ENCODE measurements around the gene SPTB. TPM values are rescaled to one million over a fixed set of nuclear protein-coding genes. Genes with fewer than 3 reads are reported as not detected.
A peak's percentile ranks its signal among the peaks of the same experiment; 100 is the strongest.

Gene SPTB
- total RNA-seq, 1 experiment from 2014 or later, result 0.13 TPM

GRCh38 chr14:64915797-64916196 lies 36.1 kb upstream of the SPTB start:
- Histone ChIP-seq H3K4me3 (ENCODE audit: low read depth in 2 of 2, low read length in 2 of 2) (no peak overlapping the region), H3K27ac (ENCODE audit: low read length) (no peak overlapping the region), H3K36me3 (ENCODE audit: control insufficient read depth, insufficient read depth, low read length) (peaks cover 5% of the 10 kb centered on the region; the same call in 1 of the 2 replicates), H3K9me3 (ENCODE audit: control insufficient read depth, insufficient read depth, low read depth, low read length) (no peaks in the 10 kb centered on the region), H3K4me1 (ENCODE audit: control insufficient read depth, insufficient read depth, low read length) (peaks cover 5% of the 10 kb centered on the region; the same call in 1 of the 2 replicates), H3K27me3 (ENCODE audit: control insufficient read depth, insufficient read depth, low read length) (no peaks in the 10 kb centered on the region)
- intact Hi-C loops (cut with micrococcal nuclease; ENCODE audit: unreplicated experiment) (no loop called here), in situ Hi-C loops (cut with HindIII; ENCODE audit: low pct_unique_long_range_greater_than_20kb, low sequenced_read_pairs) (no loop called here)
- TSS peak; percentile 75 for BruUV-seq (replicated peaks)
- ATAC-seq, result no peak
- TF ChIP-seq REST (IDR thresholded peaks at IDR 0.05; ENCODE audit: insufficient read depth in 1 of 2, low read depth in 2 of 2, low read length in 1 of 2), result no peak
- TF ChIP-seq SIN3A (IDR thresholded peaks at IDR 0.05; ENCODE audit: borderline replicate concordance, insufficient read depth, low read depth, low read length), result no peak
- TF ChIP-seq CTCF (IDR thresholded peaks at IDR 0.05), result no peak
- no peak for TF ChIP-seq TCF7L2 (IDR thresholded peaks at IDR 0.05; ENCODE audit: low read depth, low read length)
- TF ChIP-seq POLR2AphosphoS5 (IDR thresholded peaks at IDR 0.05; ENCODE audit: low read depth, low read length), result no peak
- DNase-seq (ENCODE audit: low read depth, low spot score), result no peak
- CTCF ChIA-PET, result no interaction called here
- POLR2A ChIA-PET, result no interaction called here

- H3K4me3 ChIP-seq (ENCODE audit: low read depth in 2 of 2, low read length in 2 of 2), result peak overlapping the region; percentile 90 to 92
- ChIA-PET POLR2A (interaction anchor here (0.6 to 0.7 kb wide), 5 partner anchors 17 to 174 kb away, joined by 3 to 6 read pairs (median 5); no protein-coding TSS in a partner anchor), CTCF (no interaction called here)
- BruUV-seq (replicated peaks), result no TSS peak
- ATAC-seq (no peak), DNase-seq (ENCODE audit: low read depth, low spot score) (no peak)
- in situ Hi-C loops (cut with HindIII; ENCODE audit: low pct_unique_long_range_greater_than_20kb, low sequenced_read_pairs) (no loop called here), intact Hi-C loops (cut with micrococcal nuclease; ENCODE audit: unreplicated experiment) (no loop called here)
- H3K27ac ChIP-seq (ENCODE audit: low read length), result peak overlapping the region; percentile 90
- H3K27me3 ChIP-seq (ENCODE audit: control insufficient read depth, insufficient read depth, low read length), result no peaks in the 10 kb centered on the region
- no peaks in the 10 kb centered on the region for H3K9me3 ChIP-seq (ENCODE audit: control insufficient read depth, insufficient read depth, low read depth, low read length)
- peaks cover 5% of the 10 kb centered on the region; the same call in 1 of the 2 replicates for H3K36me3 ChIP-seq (ENCODE audit: control insufficient read depth, insufficient read depth, low read length)
- TF ChIP-seq SIN3A (IDR thresholded peaks at IDR 0.05; ENCODE audit: borderline replicate concordance, insufficient read depth, low read depth, low read length) (no peak), CTCF (IDR thresholded peaks at IDR 0.05) (no peak), TCF7L2 (IDR thresholded peaks at IDR 0.05; ENCODE audit: low read depth, low read length) (no peak), POLR2AphosphoS5 (IDR thresholded peaks at IDR 0.05; ENCODE audit: low read depth, low read length) (no peak), REST (IDR thresholded peaks at IDR 0.05; ENCODE audit: insufficient read depth in 1 of 2, low read depth in 2 of 2, low read length in 1 of 2) (no peak)
- H3K4me1 ChIP-seq (ENCODE audit: control insufficient read depth, insufficient read depth, low read length), result peaks cover 5% of the 10 kb centered on the region; the same call in 1 of the 2 replicates
Measured at GRCh38 chr14:64915029-64915424, 35.3 kb upstream of the SPTB start.
